HFFc6 (cell line): ENCODE results near the gene KCND2. TPM values are rescaled to one million over a fixed set of nuclear protein-coding genes. Genes with fewer than 3 reads are reported as not detected.

Experiments
- DNase-seq: peaks from one replicate; pipeline ENCODE4 v3.0.0-alpha.2; 2018
- H3K27ac Mint-ChIP-seq: 2 replicates; pipeline ENCODE4 v1.8.0; 2020; ENCODE audit warnings: mild to moderate bottlenecking, mixed read lengths
- H3K27me3 Mint-ChIP-seq: 2 replicates; pipeline ENCODE4 v1.8.0; 2021; ENCODE audit warnings: mild to moderate bottlenecking, moderate library complexity, mixed read lengths; ENCODE audit not compliant: insufficient read depth
- H3K36me3 Mint-ChIP-seq: 2 replicates; pipeline ENCODE4 v1.8.0; 2021; ENCODE audit warnings: low read depth, mixed read lengths
- H3K4me1 Mint-ChIP-seq: 2 replicates; pipeline ENCODE4 v1.8.0; 2020; ENCODE audit warnings: low read depth, mixed read lengths
- H3K4me3 Mint-ChIP-seq: 2 replicates; pipeline ENCODE4 v1.8.0; 2020; ENCODE audit warnings: mild to moderate bottlenecking, moderate library complexity, mixed read lengths
- H3K9me3 Mint-ChIP-seq: 2 replicates; pipeline ENCODE4 v1.8.0; 2020; ENCODE audit warnings: mild to moderate bottlenecking, mixed read lengths
- total RNA-seq, 6 experiments: library from RNA; stranded (reverse); fragmentation: NEBNext Ultra II Directional; extraction: Animal tissue kit (Norgen Biotek cat#: 25700); gene quantifications; 2 replicates in 1 of 6; 3 replicates in 5 of 6; pipeline ENCODE4 v1.2.3, GENCODE V29; 2021
- TF ChIP-seq, protein P1 (sequence below): fragments of 200-600 bp; sonication (generic); IDR thresholded peaks from 2 replicates; pipeline ENCODE4 v1.5.0; 2021; ENCODE audit warnings: antibody characterized with exemption, mild to moderate bottlenecking

KCND2 gene
- total RNA-seq, 6 experiments from 2014 or later, result not detected

DNA sequence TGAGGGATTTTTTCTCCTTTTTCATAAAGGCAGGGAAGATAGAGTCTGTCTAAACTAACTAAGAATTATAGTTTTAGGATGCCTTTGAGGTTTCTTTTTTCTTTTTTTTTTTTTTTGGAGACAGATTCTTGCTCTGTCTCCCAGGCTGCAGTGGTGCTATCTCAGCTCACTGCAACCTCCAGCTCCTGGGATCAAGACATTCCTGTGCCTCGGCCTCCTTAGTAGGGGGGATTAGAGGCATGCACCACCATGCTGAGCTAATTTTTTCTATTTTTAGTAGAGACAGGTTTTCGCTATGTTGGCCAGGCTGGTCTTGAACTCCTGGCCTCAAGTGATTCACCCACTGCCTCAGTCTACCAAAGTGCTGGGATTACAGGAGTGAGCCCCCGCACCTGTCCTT is 239.7 kb downstream of the KCND2 start:
- Mint-ChIP-seq H3K36me3 (no peaks in the 10 kb centered on the region), H3K27ac (no peak overlapping the region), H3K4me1 (no peaks in the 10 kb centered on the region), H3K9me3 (peaks cover 11% of the 10 kb centered on the region), H3K4me3 (no peak overlapping the region), H3K27me3 (no peaks in the 10 kb centered on the region)
- DNase-seq, result no peak
- TF ChIP-seq, protein P1, sequence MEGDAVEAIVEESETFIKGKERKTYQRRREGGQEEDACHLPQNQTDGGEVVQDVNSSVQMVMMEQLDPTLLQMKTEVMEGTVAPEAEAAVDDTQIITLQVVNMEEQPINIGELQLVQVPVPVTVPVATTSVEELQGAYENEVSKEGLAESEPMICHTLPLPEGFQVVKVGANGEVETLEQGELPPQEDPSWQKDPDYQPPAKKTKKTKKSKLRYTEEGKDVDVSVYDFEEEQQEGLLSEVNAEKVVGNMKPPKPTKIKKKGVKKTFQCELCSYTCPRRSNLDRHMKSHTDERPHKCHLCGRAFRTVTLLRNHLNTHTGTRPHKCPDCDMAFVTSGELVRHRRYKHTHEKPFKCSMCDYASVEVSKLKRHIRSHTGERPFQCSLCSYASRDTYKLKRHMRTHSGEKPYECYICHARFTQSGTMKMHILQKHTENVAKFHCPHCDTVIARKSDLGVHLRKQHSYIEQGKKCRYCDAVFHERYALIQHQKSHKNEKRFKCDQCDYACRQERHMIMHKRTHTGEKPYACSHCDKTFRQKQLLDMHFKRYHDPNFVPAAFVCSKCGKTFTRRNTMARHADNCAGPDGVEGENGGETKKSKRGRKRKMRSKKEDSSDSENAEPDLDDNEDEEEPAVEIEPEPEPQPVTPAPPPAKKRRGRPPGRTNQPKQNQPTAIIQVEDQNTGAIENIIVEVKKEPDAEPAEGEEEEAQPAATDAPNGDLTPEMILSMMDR, result no peak

DNA sequence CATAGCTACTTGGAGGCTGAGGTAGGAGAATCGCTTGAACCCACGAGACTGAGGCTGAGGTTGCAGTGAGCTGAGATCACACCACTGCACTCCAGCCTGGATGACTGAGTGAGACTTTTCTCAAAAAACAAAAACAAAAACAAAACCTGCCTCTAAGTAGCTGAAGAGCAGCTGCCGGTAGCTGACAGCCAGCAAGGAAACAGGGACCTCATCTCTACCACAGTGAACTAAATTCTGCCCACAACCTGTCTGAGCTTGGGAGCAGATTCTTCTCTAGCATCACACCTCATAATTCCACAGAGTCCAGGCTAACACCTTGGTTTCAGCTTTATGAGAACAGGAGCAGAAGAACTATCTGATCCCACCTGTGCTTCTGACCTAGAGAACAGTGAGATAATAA is 246.2 kb downstream of the KCND2 start:
- no peaks in the 10 kb centered on the region for H3K27me3 Mint-ChIP-seq
- H3K27ac Mint-ChIP-seq, result no peak overlapping the region
- peaks cover 3% of the 10 kb centered on the region; the same call in 1 of the 2 replicates for H3K36me3 Mint-ChIP-seq
- no peak for DNase-seq
- no peaks in the 10 kb centered on the region for H3K4me1 Mint-ChIP-seq
- H3K9me3 Mint-ChIP-seq, result peaks cover 16% of the 10 kb centered on the region
- no peak overlapping the region for H3K4me3 Mint-ChIP-seq
- TF ChIP-seq, protein P1, result no peak

DNA sequence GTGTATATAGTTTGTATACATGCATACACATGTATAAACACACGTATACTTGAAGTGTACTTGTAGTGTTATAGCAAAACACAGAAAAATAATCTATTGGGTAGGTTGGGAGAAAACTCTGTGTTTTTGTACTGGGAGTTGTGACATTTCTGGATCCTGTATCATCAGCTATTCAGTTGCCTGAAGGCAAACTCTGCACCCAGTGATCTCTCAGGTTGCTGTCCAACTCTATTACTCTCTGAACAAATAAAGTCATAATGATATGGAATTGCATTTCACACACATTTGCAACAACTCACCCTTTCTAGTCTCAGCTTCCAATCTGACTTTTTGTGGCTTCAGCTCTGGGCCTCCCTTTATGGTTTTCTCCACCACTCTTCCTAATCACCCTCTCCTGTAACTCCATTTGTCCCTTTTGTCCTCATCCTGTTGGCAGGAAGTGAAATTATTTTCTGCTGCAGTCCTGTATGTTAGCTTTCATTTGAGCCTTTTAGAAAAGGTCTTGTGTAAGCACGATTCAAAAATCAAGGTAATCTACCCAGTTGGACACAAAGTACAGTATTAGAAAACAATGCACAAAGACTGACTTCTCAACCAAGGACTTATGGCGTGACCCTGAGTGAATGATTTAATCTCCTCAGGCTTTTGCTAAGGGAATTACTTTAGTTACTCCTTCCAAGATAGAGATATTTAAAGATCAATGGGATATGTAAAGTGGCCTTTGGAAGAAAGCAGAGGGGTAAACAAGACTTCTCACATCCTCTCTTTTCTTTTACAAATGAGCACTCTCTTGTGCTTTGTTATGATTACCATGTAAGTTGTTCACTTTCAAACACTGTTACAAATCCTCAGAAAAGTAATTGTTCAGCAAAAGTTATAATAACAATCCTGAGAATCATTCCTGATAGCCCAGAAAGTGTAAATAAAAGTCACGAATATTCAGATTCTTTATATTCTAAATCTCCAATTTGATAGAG is 249.1 kb downstream of the KCND2 start:
- Mint-ChIP-seq H3K36me3 (peaks cover 3% of the 10 kb centered on the region; the same call in 1 of the 2 replicates), H3K4me1 (no peaks in the 10 kb centered on the region), H3K4me3 (no peak overlapping the region), H3K9me3 (peaks cover 23% of the 10 kb centered on the region), H3K27me3 (no peaks in the 10 kb centered on the region), H3K27ac (no peak overlapping the region)
- TF ChIP-seq, protein P1, result no peak
- no peak for DNase-seq

DNA sequence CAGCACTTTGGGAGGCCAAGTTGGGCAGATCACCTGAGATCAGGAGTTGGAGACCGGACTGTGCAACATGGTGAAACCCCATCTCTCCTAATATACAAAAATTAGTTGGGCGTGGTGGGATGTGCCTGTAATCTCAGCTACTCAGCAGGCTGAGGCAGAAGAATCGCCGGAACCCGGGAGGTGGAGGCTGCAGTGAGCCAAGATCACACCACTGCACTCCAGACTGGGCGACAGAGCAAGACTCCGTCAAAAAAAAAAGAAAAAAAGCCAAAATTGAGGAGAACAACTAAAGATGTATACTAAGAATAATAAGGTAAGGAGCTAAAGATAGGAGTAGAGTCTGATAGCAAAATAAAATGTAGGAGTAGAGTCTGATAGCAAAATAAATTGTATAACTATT is 251.0 kb downstream of the KCND2 start:
- TF ChIP-seq, protein P1, result no peak
- Mint-ChIP-seq H3K27me3 (no peaks in the 10 kb centered on the region), H3K27ac (no peak overlapping the region), H3K36me3 (no peaks in the 10 kb centered on the region), H3K4me1 (no peaks in the 10 kb centered on the region), H3K9me3 (peaks cover 13% of the 10 kb centered on the region), H3K4me3 (no peak overlapping the region)
- DNase-seq, result no peak

DNA sequence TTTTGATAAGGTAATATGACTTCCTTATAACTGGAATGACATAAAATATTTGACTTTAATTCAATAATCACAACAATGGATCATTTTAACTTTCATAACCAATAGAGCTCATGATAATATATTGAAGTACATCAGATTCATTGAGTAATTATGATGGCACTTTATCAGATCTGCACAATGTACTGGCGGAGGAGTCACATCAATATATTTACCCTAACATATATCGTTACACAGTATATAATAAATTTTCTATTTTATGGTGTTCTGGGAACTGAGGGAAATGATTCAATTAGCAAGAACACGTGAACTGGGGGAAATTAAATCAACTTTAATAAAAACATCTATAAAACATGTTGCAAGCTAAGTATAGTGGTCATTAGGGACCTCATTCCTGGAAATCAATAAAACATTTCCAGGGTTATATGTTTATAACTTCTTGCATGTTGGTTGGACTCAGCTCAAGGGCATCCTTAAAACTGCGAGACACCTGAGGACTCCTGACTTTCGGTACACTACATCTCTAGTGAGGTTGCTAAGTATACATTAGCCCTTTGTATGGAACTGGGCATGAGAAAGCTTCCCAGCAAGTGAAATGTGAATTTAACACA is 254.0 kb downstream of the KCND2 start:
- H3K27ac Mint-ChIP-seq, result no peak overlapping the region
- no peaks in the 10 kb centered on the region for H3K4me1 Mint-ChIP-seq
- H3K27me3 Mint-ChIP-seq, result no peaks in the 10 kb centered on the region
- DNase-seq, result no peak
- no peaks in the 10 kb centered on the region for H3K36me3 Mint-ChIP-seq
- H3K9me3 Mint-ChIP-seq, result peaks cover 7% of the 10 kb centered on the region; the same call in 1 of the 2 replicates
- TF ChIP-seq, protein P1, result no peak
- H3K4me3 Mint-ChIP-seq, result no peak overlapping the region
